ENCODE measurements around the gene ANKRD28. TPM values are rescaled to one million over a fixed set of nuclear protein-coding genes. Genes with fewer than 3 reads are reported as not detected.

The ANKRD28 gene
- polyA plus RNA-seq, 1 donor, result 29.8 TPM

DNA sequence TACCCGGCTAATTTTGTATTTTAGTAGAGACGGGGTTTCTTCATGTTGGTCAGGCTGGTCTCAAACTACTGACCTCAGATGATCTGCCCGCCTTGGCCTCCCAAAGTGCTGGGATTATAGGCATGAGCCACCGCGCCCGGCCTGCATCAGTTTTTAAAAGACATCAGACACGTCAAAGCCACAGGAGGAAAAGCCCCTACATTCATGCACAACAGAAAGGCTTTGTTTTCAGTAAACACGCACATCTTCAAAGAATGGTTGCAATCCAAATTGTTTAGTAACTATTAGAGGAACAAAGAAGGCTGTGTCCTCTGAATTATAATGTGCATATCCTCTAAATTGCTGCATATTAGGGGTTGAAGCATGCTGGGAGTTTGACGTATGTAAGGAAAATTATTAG is 142.9 kb downstream of the ANKRD28 start:
- H3K9me3 ChIP-seq (ENCODE audit: control insufficient read depth, low read depth, low read length), result peaks cover 3% of the 10 kb centered on the region
- 83% methylated on average over 2 of the region's 9 CpGs for WGBS (ENCODE audit: insufficient coverage, low lambda C conversion rate)

DNA sequence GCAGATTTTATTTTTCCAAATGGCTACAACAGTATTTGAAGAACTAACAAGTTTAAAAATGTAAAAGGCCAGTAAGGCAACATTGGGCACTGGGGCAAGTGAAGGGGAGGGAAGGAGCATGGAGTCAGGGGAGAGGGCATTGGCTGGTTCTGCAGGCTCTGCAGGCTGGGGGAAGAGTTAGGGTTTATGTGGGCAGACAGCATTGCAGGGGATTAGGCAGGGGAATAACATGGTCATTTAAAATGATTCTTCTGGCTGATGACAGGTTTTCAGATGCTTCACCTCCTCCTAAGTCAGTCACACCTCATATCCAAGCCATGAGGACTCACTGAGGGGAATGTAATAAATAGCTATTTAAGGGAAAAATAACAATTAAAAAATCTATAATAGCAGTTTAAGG is 143.7 kb downstream of the ANKRD28 start:
- DNase-seq, result no peak
- Histone ChIP-seq H3K27ac (ENCODE audit: low read length) (no peak overlapping the region), H3K4me3 (ENCODE audit: low read length) (no peak overlapping the region), H3K4me1 (ENCODE audit: control insufficient read depth, insufficient read depth, low read length) (no peaks in the 10 kb centered on the region), H3K27me3 (ENCODE audit: control insufficient read depth, insufficient read depth, low read length) (no peaks in the 10 kb centered on the region), H3K36me3 (ENCODE audit: control insufficient read depth, insufficient read depth, low read length) (no peaks in the 10 kb centered on the region), H3K9me3 (ENCODE audit: control insufficient read depth, low read depth, low read length) (peaks cover 3% of the 10 kb centered on the region)

More for the DNA sequence above, 142.9 kb downstream of the ANKRD28 start:
- no peaks in the 10 kb centered on the region for H3K27me3 ChIP-seq (ENCODE audit: control insufficient read depth, insufficient read depth, low read length)
- no peak for DNase-seq
- H3K27ac ChIP-seq (ENCODE audit: low read length), result no peak overlapping the region
- H3K4me1 ChIP-seq (ENCODE audit: control insufficient read depth, insufficient read depth, low read length), result no peaks in the 10 kb centered on the region
- no peak overlapping the region for H3K4me3 ChIP-seq (ENCODE audit: low read length)
- H3K36me3 ChIP-seq (ENCODE audit: control insufficient read depth, insufficient read depth, low read length), result no peaks in the 10 kb centered on the region

DNA sequence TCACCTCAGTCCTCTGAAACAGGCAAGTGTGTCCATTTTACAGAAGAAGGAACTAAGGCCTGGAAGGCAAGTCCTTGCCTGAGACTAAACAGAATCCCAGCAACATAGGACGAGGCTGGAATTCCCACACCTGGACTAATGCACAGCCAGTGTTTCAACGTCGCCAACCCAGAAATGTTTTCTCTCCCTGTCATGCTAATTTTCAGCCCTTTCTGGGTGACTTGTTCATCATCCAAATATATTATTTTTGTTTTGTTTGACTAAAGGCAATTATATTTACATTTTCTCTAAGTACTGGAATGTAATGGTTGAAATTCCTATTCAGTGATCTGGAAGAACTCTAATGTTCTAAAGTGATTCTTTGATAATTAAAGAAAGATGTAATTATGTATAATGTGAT is 144.5 kb downstream of the ANKRD28 start:
- H3K36me3 ChIP-seq (ENCODE audit: control insufficient read depth, insufficient read depth, low read length), result no peaks in the 10 kb centered on the region
- H3K27ac ChIP-seq (ENCODE audit: low read length), result no peak overlapping the region
- no peak overlapping the region for H3K4me3 ChIP-seq (ENCODE audit: low read length)
- no peaks in the 10 kb centered on the region for H3K4me1 ChIP-seq (ENCODE audit: control insufficient read depth, insufficient read depth, low read length)
- WGBS (ENCODE audit: insufficient coverage, low lambda C conversion rate), result no CpG with 5 or more reads among the region's 3 CpGs
- no peaks in the 10 kb centered on the region for H3K27me3 ChIP-seq (ENCODE audit: control insufficient read depth, insufficient read depth, low read length)
- peaks cover 3% of the 10 kb centered on the region for H3K9me3 ChIP-seq (ENCODE audit: control insufficient read depth, low read depth, low read length)
- DNase-seq, result no peak

DNA sequence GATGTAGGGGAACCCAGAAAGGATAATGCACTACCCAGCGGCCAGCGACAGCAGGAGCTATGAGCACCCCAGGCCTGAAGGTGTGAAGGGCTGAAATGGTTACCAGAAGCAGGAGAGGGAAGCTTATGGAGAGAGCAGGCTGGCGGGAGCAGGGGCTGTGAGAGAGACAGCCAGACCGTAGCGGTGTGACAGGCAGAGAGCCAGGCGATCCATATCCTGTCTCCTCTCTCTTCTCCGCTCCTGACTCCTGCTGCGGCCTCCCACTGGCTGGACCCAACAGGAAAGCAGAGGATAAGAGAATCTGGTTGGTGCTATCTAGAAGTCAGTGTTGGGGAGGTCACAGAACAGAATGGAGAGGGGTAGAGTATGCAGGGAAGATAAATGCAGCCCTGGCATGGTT is 146.4 kb downstream of the ANKRD28 start:
- DNase-seq, result no peak
- Histone ChIP-seq H3K4me3 (ENCODE audit: low read length) (no peak overlapping the region), H3K27me3 (ENCODE audit: control insufficient read depth, insufficient read depth, low read length) (no peaks in the 10 kb centered on the region), H3K4me1 (ENCODE audit: control insufficient read depth, insufficient read depth, low read length) (no peaks in the 10 kb centered on the region), H3K36me3 (ENCODE audit: control insufficient read depth, insufficient read depth, low read length) (no peaks in the 10 kb centered on the region), H3K27ac (ENCODE audit: low read length) (no peak overlapping the region), H3K9me3 (ENCODE audit: control insufficient read depth, low read depth, low read length) (peaks cover 3% of the 10 kb centered on the region)
- WGBS (ENCODE audit: insufficient coverage, low lambda C conversion rate), result no CpG with 5 or more reads among the region's 8 CpGs

DNA sequence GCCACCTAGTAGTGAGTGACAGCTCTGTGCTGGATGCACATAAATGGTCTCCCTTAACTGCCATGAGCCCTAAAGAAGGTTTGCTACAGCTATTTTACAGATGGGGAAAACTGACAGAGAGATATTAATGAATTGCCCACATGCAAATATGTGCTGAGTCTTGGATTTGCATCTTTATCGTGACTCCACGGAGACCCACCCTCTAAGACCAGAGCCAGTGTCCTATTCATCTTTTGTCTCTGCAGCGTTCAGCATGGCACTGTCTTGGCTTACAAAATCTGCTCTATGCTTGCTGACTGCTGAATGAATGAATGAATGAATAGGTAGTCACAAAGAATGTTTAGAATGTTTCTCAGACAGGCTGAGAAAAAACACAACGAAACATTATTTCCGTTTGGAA is 147.9 kb downstream of the ANKRD28 start:
- no peak for DNase-seq
- 73% methylated on average over 2 of the region's 5 CpGs for WGBS (ENCODE audit: insufficient coverage, low lambda C conversion rate)
- no peaks in the 10 kb centered on the region for H3K27me3 ChIP-seq (ENCODE audit: control insufficient read depth, insufficient read depth, low read length)
- no peaks in the 10 kb centered on the region for H3K4me1 ChIP-seq (ENCODE audit: control insufficient read depth, insufficient read depth, low read length)
- no peak overlapping the region for H3K4me3 ChIP-seq (ENCODE audit: low read length)
- no peak overlapping the region for H3K27ac ChIP-seq (ENCODE audit: low read length)
- no peaks in the 10 kb centered on the region for H3K9me3 ChIP-seq (ENCODE audit: control insufficient read depth, low read depth, low read length)
- H3K36me3 ChIP-seq (ENCODE audit: control insufficient read depth, insufficient read depth, low read length), result peaks cover 3% of the 10 kb centered on the region

GRCh38 chr3:15649341-15649740 is 148.4 kb downstream of the ANKRD28 start:
- no peak for DNase-seq
- Histone ChIP-seq H3K27ac (ENCODE audit: low read length) (no peak overlapping the region), H3K4me3 (ENCODE audit: low read length) (no peak overlapping the region), H3K27me3 (ENCODE audit: control insufficient read depth, insufficient read depth, low read length) (no peaks in the 10 kb centered on the region), H3K4me1 (ENCODE audit: control insufficient read depth, insufficient read depth, low read length) (no peaks in the 10 kb centered on the region), H3K36me3 (ENCODE audit: control insufficient read depth, insufficient read depth, low read length) (peaks cover 8% of the 10 kb centered on the region), H3K9me3 (ENCODE audit: control insufficient read depth, low read depth, low read length) (no peaks in the 10 kb centered on the region)
- WGBS (ENCODE audit: insufficient coverage, low lambda C conversion rate), result no CpG with 5 or more reads among the region's 3 CpGs

DNA sequence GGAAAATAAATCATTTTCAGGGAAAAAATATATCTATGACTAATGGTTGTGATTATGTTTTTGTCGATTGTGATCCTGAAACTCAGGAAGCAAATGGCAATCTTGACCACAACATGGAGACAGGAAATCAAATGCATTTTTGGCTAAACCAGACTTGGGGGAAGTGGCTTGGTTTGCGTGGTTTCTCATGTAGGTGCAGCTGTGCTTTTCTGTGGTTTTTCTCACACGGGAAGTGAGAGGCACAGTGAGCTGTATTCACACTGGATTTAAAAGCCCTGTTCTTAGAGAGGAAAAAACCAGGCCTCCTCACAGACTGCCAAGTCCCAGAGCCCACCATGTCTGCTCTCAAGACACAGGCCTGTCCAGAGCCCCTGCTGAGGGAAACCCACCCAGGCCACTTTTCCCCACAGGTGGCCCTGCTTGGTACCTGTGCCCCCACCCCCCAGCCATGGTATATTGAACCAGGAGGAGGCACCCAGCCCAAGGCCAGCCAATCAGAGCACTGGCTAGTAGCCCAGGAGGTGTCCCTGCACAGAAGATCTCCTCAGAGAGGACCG is 150.1 kb downstream of the ANKRD28 start:
- Histone ChIP-seq H3K4me3 (ENCODE audit: low read length) (no peak overlapping the region), H3K27ac (ENCODE audit: low read length) (no peak overlapping the region), H3K9me3 (ENCODE audit: control insufficient read depth, low read depth, low read length) (no peaks in the 10 kb centered on the region), H3K27me3 (ENCODE audit: control insufficient read depth, insufficient read depth, low read length) (no peaks in the 10 kb centered on the region), H3K36me3 (ENCODE audit: control insufficient read depth, insufficient read depth, low read length) (peaks cover 10% of the 10 kb centered on the region), H3K4me1 (ENCODE audit: control insufficient read depth, insufficient read depth, low read length) (no peaks in the 10 kb centered on the region)
- 100% methylated on average over 1 of the region's 4 CpGs for WGBS (ENCODE audit: insufficient coverage, low lambda C conversion rate)
- DNase-seq, result no peak

DNA sequence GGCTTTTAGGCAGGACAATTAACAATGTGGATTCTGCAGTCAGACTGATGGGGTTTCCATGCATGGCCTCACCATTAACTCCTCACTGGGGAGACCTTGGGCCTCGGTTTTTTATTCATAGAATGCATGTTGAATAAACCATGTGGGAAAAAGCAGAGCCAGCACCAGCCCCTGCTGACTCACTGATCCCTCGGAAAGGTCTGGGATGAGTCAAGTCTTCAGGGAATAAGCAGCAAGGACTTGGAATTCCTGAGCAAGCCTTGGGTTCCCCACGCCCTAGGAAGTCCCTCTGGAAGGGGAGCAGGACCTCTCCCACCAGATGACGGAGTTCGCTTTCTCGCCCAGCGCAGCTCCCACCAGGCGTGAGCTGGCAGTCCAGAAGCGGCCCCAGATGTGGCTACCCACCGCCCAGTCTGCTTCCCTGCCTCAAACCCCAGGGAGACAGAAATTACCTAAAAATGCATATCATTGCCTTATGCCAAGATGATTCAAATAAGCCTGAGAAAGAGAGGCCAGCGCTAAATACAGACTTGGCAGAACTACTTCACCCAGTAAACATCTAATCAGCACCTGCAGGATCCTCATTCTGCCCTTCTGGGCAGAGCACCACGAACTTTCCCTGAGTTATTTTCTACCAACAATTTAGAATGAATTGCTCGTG is 150.8 kb downstream of the ANKRD28 start:
- no peak overlapping the region for H3K4me3 ChIP-seq (ENCODE audit: low read length)
- H3K27me3 ChIP-seq (ENCODE audit: control insufficient read depth, insufficient read depth, low read length), result no peaks in the 10 kb centered on the region
- WGBS (ENCODE audit: insufficient coverage, low lambda C conversion rate), result 88% methylated on average over 1 of the region's 13 CpGs
- no peaks in the 10 kb centered on the region for H3K9me3 ChIP-seq (ENCODE audit: control insufficient read depth, low read depth, low read length)
- H3K4me1 ChIP-seq (ENCODE audit: control insufficient read depth, insufficient read depth, low read length), result no peaks in the 10 kb centered on the region
- peaks cover 13% of the 10 kb centered on the region for H3K36me3 ChIP-seq (ENCODE audit: control insufficient read depth, insufficient read depth, low read length)
- H3K27ac ChIP-seq (ENCODE audit: low read length), result no peak overlapping the region
- no peak for DNase-seq

DNA sequence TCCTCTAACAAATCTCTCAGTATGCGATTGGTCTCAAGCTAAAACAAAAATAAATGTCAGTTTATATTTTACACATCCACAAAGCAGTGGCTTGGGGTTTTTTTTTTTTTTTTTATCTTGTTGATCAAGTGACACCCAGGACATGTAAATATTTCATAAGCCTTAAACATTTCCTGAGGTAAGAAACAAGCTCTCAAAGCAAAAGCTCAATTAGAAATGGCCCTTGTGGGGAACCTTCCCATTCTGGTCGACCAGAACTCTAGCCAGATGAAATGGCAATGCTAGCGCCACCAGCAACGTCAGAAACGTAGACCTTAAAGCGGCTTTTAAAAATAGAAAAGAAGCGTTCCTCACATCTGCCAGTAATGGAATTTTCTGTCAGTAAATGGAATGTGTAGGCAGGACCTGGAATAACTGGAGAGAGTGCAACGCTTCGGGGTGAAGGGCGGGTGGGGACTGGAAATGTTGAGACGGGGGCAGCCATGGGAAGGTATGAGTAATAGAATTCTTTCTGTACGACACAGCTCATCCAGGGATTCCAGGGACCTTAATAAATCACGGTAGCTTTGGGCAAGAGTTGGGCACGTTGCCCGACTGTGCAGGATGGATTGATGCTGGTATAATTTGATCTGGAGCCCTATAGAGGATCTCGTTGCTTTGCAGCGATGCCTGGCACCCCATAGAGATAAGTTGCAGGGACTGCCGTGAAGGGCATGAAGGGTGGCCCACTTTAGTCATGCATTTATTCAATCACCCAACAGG is 151.9 kb downstream of the ANKRD28 start:
- no peaks in the 10 kb centered on the region for H3K9me3 ChIP-seq (ENCODE audit: control insufficient read depth, low read depth, low read length)
- no peak overlapping the region for H3K27ac ChIP-seq (ENCODE audit: low read length)
- H3K4me1 ChIP-seq (ENCODE audit: control insufficient read depth, insufficient read depth, low read length), result no peaks in the 10 kb centered on the region
- H3K27me3 ChIP-seq (ENCODE audit: control insufficient read depth, insufficient read depth, low read length), result no peaks in the 10 kb centered on the region
- DNase-seq, result no peak
- WGBS (ENCODE audit: insufficient coverage, low lambda C conversion rate), result 87% methylated on average over 5 of the region's 18 CpGs
- H3K36me3 ChIP-seq (ENCODE audit: control insufficient read depth, insufficient read depth, low read length), result peaks cover 14% of the 10 kb centered on the region
- no peak overlapping the region for H3K4me3 ChIP-seq (ENCODE audit: low read length)

DNA sequence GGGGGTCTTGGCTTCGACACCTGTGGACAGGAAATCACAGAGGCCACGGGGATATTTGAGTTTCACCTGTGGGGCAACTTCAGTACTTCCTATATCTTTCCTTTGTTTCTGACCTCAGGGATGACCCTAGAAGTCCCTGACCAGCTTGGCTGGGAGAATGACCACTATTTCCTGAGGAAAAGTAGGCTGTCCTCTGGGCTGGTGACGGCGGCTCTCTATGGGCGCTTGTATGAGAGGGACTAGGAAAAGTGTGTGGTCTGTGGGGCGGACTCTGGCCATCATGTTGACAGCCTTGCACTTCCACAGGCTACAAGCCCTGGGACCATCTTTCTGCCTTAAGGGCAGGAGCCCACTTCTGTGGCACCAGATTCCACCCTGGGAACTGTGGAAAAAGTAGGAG is 152.5 kb downstream of the ANKRD28 start:
- no peaks in the 10 kb centered on the region for H3K9me3 ChIP-seq (ENCODE audit: control insufficient read depth, low read depth, low read length)
- no peak for DNase-seq
- H3K27me3 ChIP-seq (ENCODE audit: control insufficient read depth, insufficient read depth, low read length), result no peaks in the 10 kb centered on the region
- H3K36me3 ChIP-seq (ENCODE audit: control insufficient read depth, insufficient read depth, low read length), result peaks cover 14% of the 10 kb centered on the region
- H3K4me3 ChIP-seq (ENCODE audit: low read length), result no peak overlapping the region
- no CpG with 5 or more reads among the region's 6 CpGs for WGBS (ENCODE audit: insufficient coverage, low lambda C conversion rate)
- no peaks in the 10 kb centered on the region for H3K4me1 ChIP-seq (ENCODE audit: control insufficient read depth, insufficient read depth, low read length)
- no peak overlapping the region for H3K27ac ChIP-seq (ENCODE audit: low read length)
